AG04449 (cell line): ENCODE results near the gene STING1.
"Not testable (repeated sequence)": the region's sequence is repeated elsewhere in the genome, so short reads cannot be mapped to it uniquely, and the experiment has no call there.

Experiments
- CTCF ChIA-PET: fragments of 350-600 bp; formaldehyde crosslinking; extraction: SDS; loops from one replicate; lab custom pipeline; 2021; ENCODE audit warnings: antibody characterized with exemption; lab: Yijun Ruan, JAX
- POLR2A ChIA-PET: fragments of 400-600, 350-600 bp; formaldehyde crosslinking; extraction: SDS; loops from one replicate; lab custom pipeline; 2020; ENCODE audit warnings: antibody characterized with exemption, inconsistent platforms; lab: Yijun Ruan, JAX
- DNase-seq: peaks from one replicate; pipeline ENCODE4 v3.0.0-alpha.2; 2010; ENCODE audit warnings: low read depth, low spot score
- H3K4me3 ChIP-seq: 2 replicates; pipeline ENCODE4 v1.5.1; 2011; ENCODE audit warnings: low read depth, mild to moderate bottlenecking, control low read depth, low read length
- CTCF ChIP-seq: IDR thresholded peaks from one replicate; pipeline ENCODE4 v1.5.1; 2011; ENCODE audit warnings: mild to moderate bottlenecking, moderate library complexity, low read length, control low read depth, inconsistent platforms; ENCODE audit not compliant: insufficient read depth; ENCODE audit errors: missing control alignments

The STING1 gene

DNA sequence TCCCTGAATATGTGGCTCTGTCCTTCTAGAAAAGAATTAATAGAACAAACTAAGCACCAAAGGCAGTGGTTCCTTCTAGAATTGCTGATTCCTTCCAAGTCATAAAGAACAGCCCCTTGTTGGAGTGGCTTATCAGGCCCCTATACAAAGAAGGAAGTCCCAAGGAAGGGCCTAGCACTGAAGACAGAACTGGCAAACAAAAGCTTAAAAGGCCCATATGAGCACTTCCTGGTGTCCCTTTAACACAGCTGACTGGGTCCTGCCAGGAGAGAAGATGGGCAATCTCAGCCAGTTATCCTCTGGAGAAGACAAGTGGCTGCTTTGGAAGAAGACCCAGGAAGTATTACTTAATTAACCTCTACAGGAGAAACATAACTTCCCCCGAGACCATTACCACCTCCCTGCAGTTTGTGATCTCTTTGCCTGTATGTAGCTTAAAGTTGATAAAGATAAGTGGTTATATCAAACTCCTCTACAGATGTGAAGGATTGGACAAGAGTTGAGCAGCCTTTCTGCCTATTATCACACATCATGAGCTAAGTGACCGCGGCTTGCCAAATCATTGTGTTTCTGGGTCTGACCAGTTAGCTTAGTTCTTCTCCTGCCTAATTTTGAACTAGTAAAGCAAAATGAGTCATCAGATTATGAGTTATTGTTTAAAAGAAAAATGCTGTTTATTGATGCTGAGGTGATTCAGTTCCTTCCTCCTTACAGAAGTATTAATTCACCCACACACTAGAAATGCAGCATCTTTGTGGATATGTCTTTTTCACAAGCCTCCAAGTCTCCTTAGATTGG, 13.3 kb upstream of the STING1 start:
- H3K4me3 ChIP-seq, result no peak overlapping the region
- TF ChIP-seq CTCF, result no peak
- DNase-seq, result no peak
- POLR2A ChIA-PET, result interaction anchor here (1.2 kb wide), 1 partner anchor 14 kb away, joined by 4 read pairs; the partner anchor contains the start of gene STING1
- CTCF ChIA-PET, result interaction anchor here (1.3 to 14.5 kb wide), 4 partner anchors 14 to 75 kb away, joined by 8 to 186 read pairs (median 26); partner anchors contain the start of gene STING1

DNA sequence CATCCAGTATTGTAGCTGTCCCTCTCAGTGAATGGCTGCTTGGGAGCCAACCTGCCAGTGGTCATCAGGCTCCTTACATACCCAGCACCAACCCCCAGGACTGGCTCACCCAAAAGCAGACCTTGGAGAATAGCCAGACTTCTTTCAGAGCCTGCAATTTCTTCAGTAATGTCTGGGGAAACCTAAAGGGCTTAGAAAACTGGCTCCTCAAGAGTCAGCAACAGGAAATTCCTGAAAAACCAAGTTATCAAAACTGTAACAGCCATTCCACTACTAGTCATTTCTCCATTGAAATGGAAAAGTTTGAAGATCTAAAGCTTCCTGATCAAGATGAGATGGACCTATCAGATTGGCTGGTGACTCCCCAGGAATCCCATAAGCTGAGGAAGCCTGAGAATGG, 12.3 kb upstream of the STING1 start:
- no peak for TF ChIP-seq CTCF
- no peak for DNase-seq
- ChIA-PET POLR2A (interaction anchor here (1.4 kb wide), 1 partner anchor 13 kb away, joined by 6 read pairs; the partner anchor contains the start of gene STING1), CTCF (interaction anchor here (1.0 to 14.5 kb wide), 5 partner anchors 9 to 74 kb away, joined by 3 to 186 read pairs (median 26); partner anchors contain the start of gene STING1)
- no peak overlapping the region for H3K4me3 ChIP-seq

- TF ChIP-seq CTCF, result no peak
- ChIA-PET CTCF (interaction anchor here (1.0 to 14.5 kb wide), 6 partner anchors 10 to 74 kb away, joined by 3 to 186 read pairs (median 17); partner anchors contain the start of gene STING1), POLR2A (interaction anchor here (1.4 kb wide), 1 partner anchor 12 kb away, joined by 6 read pairs; the partner anchor contains the start of gene STING1)
- DNase-seq, result no peak
- H3K4me3 ChIP-seq, result no peak overlapping the region
Observed at GRCh38 chr5:139494256-139494655, 11.7 kb upstream of the STING1 start.

DNA sequence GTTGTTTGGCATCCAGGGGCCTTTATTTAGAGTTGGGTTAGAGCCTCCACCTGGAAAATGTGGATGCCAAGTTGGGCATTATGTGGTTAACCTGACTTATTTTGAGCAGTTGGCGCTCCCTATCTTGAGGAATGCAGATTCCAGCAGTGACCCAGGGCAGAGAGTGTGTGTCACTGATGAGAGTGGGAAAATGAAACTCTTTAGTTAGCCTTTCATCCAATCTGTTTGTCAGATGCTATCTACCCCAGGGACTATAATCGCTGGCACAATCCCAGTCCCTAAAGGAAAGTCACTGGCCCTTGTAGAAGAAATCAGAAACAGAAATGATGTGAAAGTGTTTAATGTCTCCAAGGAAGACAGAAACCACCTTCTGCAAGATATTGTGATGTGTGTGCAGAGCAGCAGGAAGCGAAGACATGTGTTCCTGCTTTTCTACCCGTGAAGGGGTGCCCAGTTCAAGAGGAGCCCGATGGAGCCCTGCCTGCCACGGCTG, 10.2 kb upstream of the STING1 start:
- TF ChIP-seq CTCF, result no peak
- no peak overlapping the region for H3K4me3 ChIP-seq
- DNase-seq, result no peak
- POLR2A ChIA-PET, result no interaction called here
- CTCF ChIA-PET, result interaction anchor here (1.0 to 14.5 kb wide), 3 partner anchors 22 to 73 kb away, joined by 4 to 186 read pairs (median 5); no protein-coding TSS in a partner anchor

DNA sequence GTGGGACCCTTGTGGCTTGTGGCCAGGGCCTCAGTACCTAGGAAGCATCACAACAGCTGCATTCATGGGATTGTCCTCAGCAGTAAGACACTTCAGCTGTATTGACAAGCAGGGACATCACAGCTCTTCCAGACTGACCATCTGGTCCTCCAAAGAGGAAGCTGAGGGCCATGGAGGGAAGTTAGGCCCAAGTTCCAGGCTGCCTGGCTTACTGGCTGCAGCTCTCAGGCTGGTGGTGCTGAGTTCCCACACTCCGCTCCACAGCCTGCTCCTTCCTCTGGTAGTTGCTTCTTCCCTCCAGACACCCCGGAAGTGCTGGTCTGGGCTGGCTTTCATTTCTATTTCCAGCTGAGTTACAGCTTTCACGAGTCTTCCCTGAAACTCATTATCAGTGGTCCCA, 5.7 kb upstream of the STING1 start:
- CTCF ChIA-PET, result interaction anchor here (0.6 to 0.8 kb wide), 2 partner anchors 43 to 78 kb away, joined by 3 read pairs; no protein-coding TSS in a partner anchor
- TF ChIP-seq CTCF, result no peak
- no peak overlapping the region for H3K4me3 ChIP-seq
- DNase-seq, result no peak
- POLR2A ChIA-PET, result interaction anchor here (1.2 kb wide), 1 partner anchor 49 kb away, joined by 3 read pairs; the partner anchor contains the start of gene DNAJC18

DNA sequence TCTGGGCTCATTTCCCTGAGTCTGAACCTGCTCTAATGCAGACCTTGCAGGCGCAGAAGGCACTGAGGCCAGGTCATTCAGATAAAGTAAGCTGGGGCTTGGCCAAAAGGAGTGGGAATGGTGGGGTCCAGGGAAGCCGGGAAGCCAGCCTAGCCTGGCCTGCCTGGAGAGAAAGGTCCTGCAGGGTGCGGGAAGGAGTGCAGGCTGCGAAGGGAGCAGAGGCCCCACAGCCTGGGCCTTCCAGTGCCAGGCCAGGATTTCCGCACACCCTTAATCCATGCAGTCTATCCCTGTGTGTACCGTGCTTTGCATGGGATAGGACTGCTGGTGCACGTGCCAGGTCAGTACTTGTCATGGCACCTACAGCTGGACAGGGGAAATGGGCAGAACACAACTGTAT, 3.6 kb upstream of the STING1 start:
- no peak for DNase-seq
- no peak for TF ChIP-seq CTCF
- POLR2A ChIA-PET, result no interaction called here
- CTCF ChIA-PET, result no interaction called here
- no peak overlapping the region for H3K4me3 ChIP-seq

GRCh38 chr5:139482890-139483208, 291 bp upstream of the STING1 start:
- not testable (repeated sequence) for DNase-seq
- CTCF ChIA-PET, result interaction anchor here (1.0 to 2.0 kb wide), 11 partner anchors 9 to 77 kb away, joined by 3 to 17 read pairs (median 5); partner anchors contain the start of genes DNAJC18 and SMIM33
- POLR2A ChIA-PET, result interaction anchor here (0.7 to 1.4 kb wide), 6 partner anchors 12 to 43 kb away, joined by 3 to 11 read pairs (median 5); partner anchors contain the start of gene DNAJC18
- peak overlapping the region; percentile 9; the same call in 1 of the 2 replicates for H3K4me3 ChIP-seq
